Pulmonary artery endothelial cell (primary cell): Measurements from ENCODE around the gene DMXL1. TPM values are rescaled to one million over a fixed set of nuclear protein-coding genes. Genes with fewer than 3 reads are reported as not detected.
A peak's percentile ranks its signal among the peaks of the same experiment; 100 is the strongest.

Source experiments
- DNase-seq: peaks from one replicate; pipeline ENCODE4 v3.0.0-alpha.2; 2011; ENCODE audit warnings: low read depth, low spot score
- total RNA-seq: library from RNA; depleted of rRNA; stranded (reverse); fragments of >200 nt; gene quantifications from 2 replicates; pipeline ENCODE4 v1.2.3, GENCODE V29; 2014

The DMXL1 gene
- total RNA-seq, result 21.7 and 25.8 TPM in 2 replicates

GRCh38 chr5:119070828-119071560, at the start of gene DMXL1:
Gene DMXL1, plus strand, starts transcription at chr5:119071087. Its CDS starts 483 bp downstream, at chr5:119071570.
- peak; percentile 96 for DNase-seq

- no peak for DNase-seq
Measured at GRCh38 chr5:119021149-119021732, 49.6 kb upstream of the DMXL1 start.

GRCh38 chr5:119022017-119022745, 48.7 kb upstream of the DMXL1 start:
- DNase-seq, result no peak

- DNase-seq, result no peak
Measured at GRCh38 chr5:119022773-119023172, 48.1 kb upstream of the DMXL1 start.

- no peak for DNase-seq
Measured at GRCh38 chr5:119028575-119028974, 42.3 kb upstream of the DMXL1 start.

DNA sequence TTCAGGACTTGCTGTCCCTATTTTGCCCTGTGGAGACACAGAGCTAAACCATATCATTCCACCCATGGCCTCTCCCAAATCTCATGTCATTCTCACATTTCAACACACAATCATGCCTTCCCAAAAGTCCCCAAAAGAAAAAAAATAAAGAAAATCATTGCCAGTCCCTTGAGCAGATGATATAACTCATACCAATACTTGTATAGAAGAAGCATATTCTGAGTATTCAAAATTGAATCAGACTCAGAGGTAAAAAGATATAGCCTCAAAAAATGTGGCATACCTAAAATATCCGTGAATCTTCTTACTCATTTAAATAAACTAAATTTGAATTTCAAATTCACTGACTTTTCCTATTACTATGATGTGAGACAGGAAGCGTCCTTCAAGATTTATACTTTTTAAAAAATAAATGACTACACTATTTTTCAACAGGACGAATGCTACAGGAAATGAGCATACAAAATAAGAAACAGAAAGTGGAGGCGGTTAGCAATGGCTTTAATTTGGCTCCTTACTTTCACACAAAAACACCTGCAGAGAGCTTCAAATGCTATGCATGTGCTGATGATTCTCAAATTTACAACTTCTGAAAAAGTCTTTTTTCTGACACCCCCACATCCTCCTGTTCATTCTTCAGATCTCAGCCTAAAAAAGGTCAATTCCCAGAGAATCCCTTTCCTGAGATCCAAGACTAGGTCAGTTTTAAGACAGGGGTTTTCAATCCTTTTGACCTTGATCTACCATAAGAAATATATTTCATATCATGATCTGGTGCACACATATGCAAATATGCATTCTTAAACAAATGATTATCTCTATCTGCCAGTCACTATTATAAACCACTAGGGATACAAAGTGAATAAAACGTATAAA, 39.6 kb upstream of the DMXL1 start:
- DNase-seq, result no peak

DNA sequence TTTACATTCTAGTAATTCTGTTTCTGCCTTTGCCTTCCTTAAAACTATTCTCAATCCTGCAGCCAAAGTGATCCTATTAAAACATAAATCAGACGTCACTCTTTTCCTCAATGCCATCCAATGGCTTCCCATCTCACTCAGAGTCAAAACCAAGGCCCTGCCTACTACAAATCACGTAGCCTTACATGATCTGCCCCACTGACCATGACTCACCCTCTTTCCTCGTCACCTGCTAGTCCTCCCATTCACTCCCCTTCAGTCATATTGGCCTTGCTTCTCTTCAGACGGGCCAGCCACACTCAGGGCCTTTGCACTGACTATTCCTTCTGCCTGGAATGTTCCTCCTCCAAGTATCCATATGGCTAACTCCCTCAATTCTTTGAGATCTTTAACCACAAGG, 39.0 kb upstream of the DMXL1 start:
- DNase-seq, result no peak

- DNase-seq, result no peak
Measured at GRCh38 chr5:119032656-119033055, 38.2 kb upstream of the DMXL1 start.

- DNase-seq, result no peak
Measured at GRCh38 chr5:119033135-119033534, 37.8 kb upstream of the DMXL1 start.

DNA sequence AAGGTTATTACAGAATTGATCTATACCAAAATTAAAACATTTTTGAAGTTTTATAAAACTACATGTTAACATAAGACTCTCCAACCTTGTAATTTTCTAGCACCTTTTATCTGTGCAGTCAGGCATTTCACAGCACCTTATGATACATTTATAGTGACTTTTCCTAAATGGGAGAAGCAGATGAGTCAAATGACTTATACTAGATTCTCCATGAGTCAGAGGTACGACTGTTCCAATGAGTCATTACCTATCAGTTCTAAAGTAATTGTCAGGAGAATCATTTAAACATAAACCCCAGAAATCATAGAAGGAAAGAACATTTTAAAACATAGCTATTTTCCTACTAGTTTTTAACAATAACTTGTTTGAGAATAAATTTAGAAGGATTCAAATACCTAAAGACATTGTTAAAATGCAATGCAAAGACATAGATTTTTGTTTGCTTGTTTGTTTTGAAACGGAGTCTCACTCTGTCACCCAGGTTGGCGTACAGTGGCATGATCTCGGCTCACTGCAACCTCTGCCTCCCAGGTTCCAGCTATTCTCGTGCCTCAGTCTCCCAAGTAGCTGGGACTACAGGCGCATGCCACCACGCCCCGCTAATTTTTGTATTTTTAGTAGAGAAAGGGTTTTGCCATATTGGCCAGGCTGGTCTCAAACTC, 34.7 kb upstream of the DMXL1 start:
- no peak for DNase-seq

DNA sequence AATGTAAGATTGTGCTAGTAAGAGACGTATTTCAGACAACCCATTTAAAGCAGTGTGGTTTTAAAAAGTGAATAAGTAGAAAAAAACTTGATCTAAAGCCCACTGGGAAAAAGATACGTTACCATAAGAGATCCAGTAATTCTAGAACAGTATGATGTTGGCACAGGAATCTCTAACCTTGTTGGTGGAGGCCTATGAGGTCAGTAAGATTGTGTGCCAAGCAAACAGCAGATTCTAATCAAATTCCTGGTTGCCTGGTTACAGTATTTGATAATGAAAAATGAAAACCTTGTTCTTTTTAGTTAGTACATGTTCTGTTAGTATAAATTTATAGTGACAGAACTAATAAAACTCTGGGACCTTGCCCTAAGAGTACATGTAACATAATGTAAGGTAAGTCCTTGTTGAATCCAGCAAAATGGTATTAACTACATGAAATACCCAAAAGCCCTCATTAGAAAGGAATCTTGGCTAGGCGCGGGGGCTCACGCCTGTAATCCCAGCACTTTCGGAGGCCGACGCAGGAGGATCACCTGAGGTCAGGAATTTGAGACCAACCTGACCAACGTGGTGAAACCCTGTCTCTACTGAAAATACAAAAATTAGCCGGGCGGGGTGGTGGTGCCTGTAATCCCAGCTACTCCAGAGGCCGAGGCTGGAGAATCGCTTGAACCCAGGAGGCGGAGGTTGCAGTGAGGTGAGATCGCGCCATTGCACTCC, 33.2 kb upstream of the DMXL1 start:
- DNase-seq, result no peak

DNA sequence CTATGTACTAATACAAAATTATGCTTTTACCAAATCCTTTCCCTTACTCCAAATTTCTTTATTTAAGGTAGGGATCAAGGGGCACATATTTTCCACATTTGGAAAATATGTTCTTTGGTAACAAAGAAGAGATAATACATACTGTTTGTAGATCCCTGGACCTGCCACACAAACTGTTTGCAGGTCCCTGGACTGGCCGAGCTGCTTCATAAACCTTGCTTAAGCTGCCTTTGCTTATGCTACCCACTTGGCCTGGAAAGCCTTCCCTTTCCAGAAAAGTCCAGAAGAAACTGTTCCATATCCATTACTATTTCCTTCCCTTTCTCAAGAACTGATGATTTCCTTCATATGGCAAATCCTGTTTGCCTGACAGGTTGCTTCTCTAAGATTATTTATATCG, 22.6 kb upstream of the DMXL1 start:
- no peak for DNase-seq

GRCh38 chr5:119049824-119050449, 20.9 kb upstream of the DMXL1 start:
- DNase-seq, result no peak

DNA sequence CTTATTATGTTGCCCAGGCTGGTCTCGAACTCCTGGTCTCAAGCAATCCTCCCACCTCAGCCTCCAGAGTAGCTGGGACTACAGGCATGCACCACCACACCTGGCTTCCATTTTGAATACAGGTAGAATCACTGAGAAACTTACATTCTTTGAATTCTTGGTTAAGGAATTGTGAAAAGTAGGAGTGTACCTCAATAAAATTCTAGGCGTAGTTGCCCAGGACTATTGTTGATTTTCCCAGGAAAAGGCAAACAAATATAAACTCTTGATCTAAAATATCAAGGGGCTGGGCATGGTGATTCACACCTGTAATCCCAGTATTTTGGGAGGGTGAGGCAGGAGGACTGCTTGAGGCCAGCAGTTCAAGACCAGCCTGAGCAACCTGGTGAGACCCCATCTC, 16.8 kb upstream of the DMXL1 start:
- DNase-seq, result no peak

DNA sequence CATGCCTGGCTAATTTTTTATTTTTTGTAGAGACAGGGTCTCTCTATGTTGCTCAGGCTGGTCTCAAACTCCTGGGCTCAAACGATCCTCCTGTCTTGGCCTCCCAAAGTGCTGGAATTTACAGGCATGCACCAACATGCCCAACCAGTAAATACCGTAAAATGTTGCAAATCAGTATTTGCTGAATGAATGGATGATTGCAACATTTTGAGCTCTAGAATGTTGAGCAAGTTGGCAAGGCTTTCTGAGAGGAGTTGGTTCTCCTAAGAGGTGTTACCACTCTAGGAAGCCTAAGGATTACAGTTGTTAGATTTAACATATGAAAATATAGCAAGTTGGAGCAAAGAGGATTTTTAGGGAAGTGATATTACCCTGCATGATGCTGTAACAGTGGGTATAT, 15.6 kb upstream of the DMXL1 start:
- no peak for DNase-seq

DNA sequence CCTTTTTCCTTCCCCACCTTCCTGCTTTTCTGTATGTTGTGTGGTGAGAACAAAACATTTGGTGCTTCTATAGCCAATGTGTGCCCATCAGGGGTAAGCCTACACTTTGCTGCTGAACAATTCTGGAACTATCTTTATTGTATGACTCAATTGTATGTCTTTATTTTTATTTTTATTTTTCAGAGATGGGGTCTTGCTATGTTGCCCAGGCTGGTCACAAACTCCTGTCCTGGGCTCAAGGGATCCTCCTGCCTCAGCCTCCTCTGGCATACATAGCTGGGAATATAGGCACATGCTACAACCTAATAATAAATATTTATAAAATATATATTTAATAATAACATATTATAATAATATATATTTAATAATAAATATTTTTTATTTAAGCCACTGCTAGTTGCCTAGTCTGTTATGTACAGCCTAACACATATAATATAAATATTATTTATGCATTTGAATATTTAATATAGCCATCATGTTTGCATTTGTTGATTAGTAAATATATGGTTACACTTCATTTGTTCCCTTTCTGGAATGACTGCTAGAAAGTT, 11.8 kb upstream of the DMXL1 start:
- DNase-seq, result no peak

DNA sequence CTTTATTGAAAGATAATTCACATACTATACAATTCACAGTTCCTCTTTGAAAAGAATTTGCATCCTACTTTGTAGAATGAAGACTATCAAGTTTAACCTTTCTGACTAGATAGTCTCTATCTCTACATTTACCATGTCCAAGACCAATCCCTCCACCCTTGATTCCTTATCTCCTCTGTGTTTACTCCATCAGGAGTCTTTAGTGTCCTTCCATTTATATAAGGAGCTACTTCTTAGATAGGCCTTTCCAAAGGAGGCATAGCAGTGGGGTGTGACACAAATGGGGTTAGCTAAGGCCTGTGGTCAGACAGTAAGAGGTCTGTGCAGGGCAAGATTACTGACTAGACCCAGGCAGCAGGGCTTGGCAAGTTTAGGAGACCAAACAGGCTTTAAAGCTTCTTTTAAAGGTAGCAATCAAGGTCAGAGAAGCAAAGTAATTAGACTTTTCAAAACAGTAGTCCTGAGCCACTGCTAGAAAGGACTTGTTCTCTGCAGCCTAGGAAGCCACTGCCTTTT, 11.1 kb upstream of the DMXL1 start:
- no peak for DNase-seq

DNA sequence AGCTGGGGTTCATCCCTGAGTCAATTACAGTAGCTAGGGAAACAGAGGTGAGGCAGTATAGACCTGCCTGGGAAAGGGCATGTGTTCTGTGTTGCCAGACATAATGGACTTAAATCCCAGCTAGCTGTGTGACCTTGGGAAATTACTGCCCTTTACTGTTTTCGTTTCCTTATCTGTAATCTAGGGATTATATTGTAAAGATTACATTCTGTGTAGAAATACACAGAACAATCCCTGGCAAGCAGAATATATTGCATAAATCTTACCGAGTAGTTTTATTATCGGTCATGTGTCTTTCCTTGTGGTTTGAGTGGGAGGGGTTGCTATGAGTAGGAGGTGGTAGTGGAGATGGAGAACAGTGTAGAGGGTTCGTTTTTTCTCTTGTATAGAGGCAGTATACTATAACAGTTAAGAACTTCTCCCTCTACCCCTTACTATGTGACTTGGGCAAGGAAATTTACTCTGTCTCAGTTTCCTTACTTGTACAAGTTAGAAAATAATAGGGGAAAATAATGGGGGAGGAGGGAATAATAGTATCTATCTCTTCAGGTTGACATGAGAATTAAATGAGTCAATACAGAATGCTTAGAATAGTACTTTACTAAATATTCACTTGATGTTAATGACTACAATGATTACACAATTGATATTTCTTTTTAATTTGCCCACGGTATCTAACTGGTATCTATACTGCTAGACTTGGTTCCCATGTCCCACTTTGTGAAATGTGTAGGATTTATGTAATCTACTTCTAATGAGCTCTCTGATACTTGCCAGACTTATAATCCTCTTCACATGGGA, 7.1 kb upstream of the DMXL1 start:
- no peak for DNase-seq

DNA sequence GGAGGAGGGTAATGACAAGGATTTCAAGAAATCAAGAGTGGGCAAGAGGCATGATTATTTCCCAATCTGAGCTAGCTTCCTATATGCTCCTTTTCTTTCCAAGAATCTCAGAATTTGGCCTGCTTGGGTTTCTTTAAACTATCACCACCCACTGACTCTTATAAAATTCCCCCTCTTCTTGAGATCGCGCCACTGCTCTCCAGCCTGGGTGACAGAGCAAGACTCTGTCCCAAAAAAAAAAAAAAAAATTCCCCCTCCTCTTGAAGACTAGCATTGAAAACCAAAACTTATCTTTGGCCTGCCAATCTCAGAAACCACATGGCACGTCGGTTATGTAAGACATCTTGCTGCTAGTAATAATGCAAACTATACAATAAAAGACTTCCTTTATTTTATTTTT, 3.4 kb upstream of the DMXL1 start:
- no peak for DNase-seq
